Hepatocyte (in vitro differentiated cells): Measurements from ENCODE around the gene EXOC2. TPM values are rescaled to one million over a fixed set of nuclear protein-coding genes. Genes with fewer than 3 reads are reported as not detected.

ENCODE experiments used
- DNase-seq: peaks from one replicate; pipeline ENCODE4 v3.0.0-alpha.2; 2016; ENCODE audit warnings: low spot score
- H2AFZ ChIP-seq: fragments of 200-600 bp; sonication (generic); 2 replicates; pipeline ENCODE4 v1.6.0; 2016; ENCODE audit warnings: antibody characterized with exemption, mild to moderate bottlenecking
- H3K27ac ChIP-seq: fragments of 200-600 bp; sonication (generic); 2 replicates; pipeline ENCODE4 v1.5.1; 2016; ENCODE audit warnings: mild to moderate bottlenecking
- H3K27me3 ChIP-seq: fragments of 200-600 bp; sonication (generic); 2 replicates; pipeline ENCODE4 v1.6.1; 2016
- H3K36me3 ChIP-seq: fragments of 200-600 bp; sonication (generic); replicated peaks from 2 replicates; pipeline ENCODE4 v1.5.1; 2016; ENCODE audit warnings: low read depth; ENCODE audit not compliant: insufficient read depth
- H3K4me1 ChIP-seq: fragments of 200-600 bp; sonication (generic); 2 replicates; pipeline ENCODE4 v1.5.1; 2016; ENCODE audit warnings: mild to moderate bottlenecking, moderate library complexity; ENCODE audit not compliant: insufficient read depth
- H3K4me2 ChIP-seq: fragments of 200-600 bp; sonication (generic); 2 replicates; pipeline ENCODE4 v1.6.0; 2016
- H3K4me3 ChIP-seq: fragments of 200-600 bp; sonication (generic); 2 replicates; pipeline ENCODE4 v1.5.1; 2016; ENCODE audit warnings: mild to moderate bottlenecking
- H3K79me2 ChIP-seq: fragments of 200-600 bp; sonication (generic); 2 replicates; pipeline ENCODE4 v1.6.0; 2017; ENCODE audit warnings: mild to moderate bottlenecking
- H3K9me2 ChIP-seq: fragments of 200-600 bp; sonication (generic); replicated peaks from 2 replicates; pipeline ENCODE4 v1.6.0; 2017; ENCODE audit warnings: mild to moderate bottlenecking; ENCODE audit not compliant: insufficient read depth
- H3K9me3 ChIP-seq: fragments of 200-600 bp; sonication (generic); 2 replicates; pipeline ENCODE4 v1.5.1; 2016; ENCODE audit warnings: low read depth, mild to moderate bottlenecking
- H4K20me1 ChIP-seq: fragments of 200-600 bp; sonication (generic); 2 replicates; pipeline ENCODE4 v1.6.0; 2016; ENCODE audit warnings: mild to moderate bottlenecking; ENCODE audit not compliant: insufficient read depth, poor library complexity, severe bottlenecking
- CTCF ChIP-seq: fragments of 200-600 bp; sonication (generic); IDR thresholded peaks from 2 replicates; pipeline ENCODE4 v1.5.1; 2016; ENCODE audit warnings: antibody characterized with exemption, mild to moderate bottlenecking; ENCODE audit not compliant: poor library complexity
- EZH2 ChIP-seq: fragments of 200-600 bp; sonication (generic); IDR thresholded peaks from 2 replicates; pipeline ENCODE4 v1.6.1; 2016; ENCODE audit warnings: antibody characterized with exemption, mild to moderate bottlenecking, borderline replicate concordance
- EZH2phosphoT487 ChIP-seq: fragments of 200-600 bp; sonication (generic); IDR thresholded peaks from one replicate; pipeline ENCODE4 v1.6.1; 2018; ENCODE audit warnings: antibody characterized with exemption, mild to moderate bottlenecking, low read depth, moderate library complexity; ENCODE audit not compliant: unreplicated experiment, severe bottlenecking
- whole genome bisulfite sequencing: methylation state at CpG from one replicate; pipeline ENCODE4 v1.1.6; 2016; ENCODE audit warnings: low lambda C conversion rate; ENCODE audit errors: missing lambda C conversion rate; 5-methylcytosine and 5-hydroxymethylcytosine counted together
- polyA plus RNA-seq: library from polyadenylated mRNA; unstranded; fragments of >200 nt; fragmentation: Nextera tagmentation; extraction: Ambion mirVana; gene quantifications from 2 replicates; pipeline ENCODE4 v1.2.1, GENCODE V29; 2016
- total RNA-seq: library from RNA; depleted of rRNA; stranded (reverse); fragments of >200 nt; gene quantifications from 2 replicates; pipeline ENCODE4 v1.2.3, GENCODE V29; 2014

The EXOC2 gene
- total and polyA plus RNA-seq, 2 experiments from 2014 or later = 15.4 to 27.0 TPM

- H2AFZ ChIP-seq = no peak overlapping the region
- no peaks in the 10 kb centered on the region for H4K20me1 ChIP-seq
- H3K9me2 ChIP-seq = no peaks in the 10 kb centered on the region
- no peak overlapping the region for H3K27ac ChIP-seq
- H3K4me3 ChIP-seq = no peak overlapping the region
- H3K79me2 ChIP-seq = no peaks in the 10 kb centered on the region
- H3K36me3 ChIP-seq = no peaks in the 10 kb centered on the region
- no peak overlapping the region for H3K4me2 ChIP-seq
- H3K27me3 ChIP-seq = no peaks in the 10 kb centered on the region
- H3K4me1 ChIP-seq = no peaks in the 10 kb centered on the region
- peaks cover 5% of the 10 kb centered on the region for H3K9me3 ChIP-seq
- DNase-seq = no peak
- TF ChIP-seq EZH2 (no peak), EZH2phosphoT487 (no peak), CTCF (no peak)
- 92% methylated on average over 12 of the region's 12 CpGs for WGBS
These were observed 178.5 kb downstream of the EXOC2 start for GRCh38 chr6:514396-514978.

GRCh38 chr6:513961-514360 lies 179.0 kb downstream of the EXOC2 start:
- 89% methylated on average over 3 of the region's 3 CpGs for WGBS
- no peak for DNase-seq

GRCh38 chr6:513058-513457 lies 179.9 kb downstream of the EXOC2 start:
- H3K4me3 ChIP-seq = no peak overlapping the region
- H2AFZ ChIP-seq = no peak overlapping the region
- H3K27ac ChIP-seq = no peak overlapping the region
- no peak for DNase-seq
- H3K9me3 ChIP-seq = peaks cover 4% of the 10 kb centered on the region
- H3K36me3 ChIP-seq = no peaks in the 10 kb centered on the region
- no peak overlapping the region for H3K4me2 ChIP-seq
- H3K9me2 ChIP-seq = no peaks in the 10 kb centered on the region
- TF ChIP-seq EZH2 (no peak), EZH2phosphoT487 (no peak), CTCF (no peak)
- no peaks in the 10 kb centered on the region for H4K20me1 ChIP-seq
- no peaks in the 10 kb centered on the region for H3K79me2 ChIP-seq
- no peaks in the 10 kb centered on the region for H3K27me3 ChIP-seq
- H3K4me1 ChIP-seq = no peaks in the 10 kb centered on the region
- WGBS = 94% methylated on average over 15 of the region's 15 CpGs

More at GRCh38 chr6:513961-514360, 179.0 kb downstream of the EXOC2 start:
- Histone ChIP-seq H2AFZ (no peak overlapping the region), H3K36me3 (no peaks in the 10 kb centered on the region), H3K9me2 (no peaks in the 10 kb centered on the region), H3K9me3 (peaks cover 5% of the 10 kb centered on the region), H3K4me2 (no peak overlapping the region), H3K4me1 (no peaks in the 10 kb centered on the region), H3K79me2 (no peaks in the 10 kb centered on the region), H4K20me1 (no peaks in the 10 kb centered on the region), H3K27ac (no peak overlapping the region), H3K4me3 (no peak overlapping the region), H3K27me3 (no peaks in the 10 kb centered on the region)
- TF ChIP-seq EZH2 (no peak), EZH2phosphoT487 (no peak), CTCF (no peak)
